ENCODE measurements around the gene COQ8A.

DNA sequence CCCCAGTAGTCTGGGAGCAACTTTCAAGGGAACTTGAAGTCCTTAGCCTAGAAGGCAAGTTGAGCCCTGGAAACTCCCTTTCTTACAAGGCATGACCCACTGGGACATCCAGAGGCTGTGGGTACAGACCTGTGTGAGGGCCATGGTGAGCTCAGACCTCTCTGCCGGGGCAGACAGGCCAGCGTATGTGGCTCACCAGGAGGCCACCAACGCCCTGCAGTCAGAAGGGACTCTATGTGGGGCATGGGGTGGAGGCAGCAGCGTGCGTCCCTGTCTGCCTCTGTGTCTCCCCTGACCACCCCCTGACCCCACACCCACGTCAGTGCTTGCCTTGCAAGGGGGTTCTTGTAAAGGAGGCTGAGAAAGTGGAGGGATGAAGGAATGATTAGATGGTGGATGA is 10.8 kb downstream of the COQ8A start:
- TF ChIP-seq POLR2AphosphoS2 (IDR thresholded peaks at IDR 0.05; ENCODE audit: low read depth, low read length) (no peak), CTCF (IDR thresholded peaks at IDR 0.05 in 2 of 3, conservative IDR thresholded peaks at IDR 0.05 in 1 of 3; ENCODE audit: control insufficient read depth in 2 of 3, extremely low read depth in 1 of 3, insufficient read depth in 1 of 3, low read depth in 3 of 3, low read length in 3 of 3) (no peak)

All from GM12878 (cell line).